GM19328 (cell line): ENCODE data around the gene COL15A1.

Source experiments
- ATAC-seq: cut with Tn5 transposase; IDR thresholded peaks from one replicate; pipeline ENCODE4 v1.9.1; 2021; ENCODE audit warnings: mild to moderate bottlenecking, moderate library complexity; ENCODE audit not compliant: unreplicated experiment

Gene COL15A1

DNA sequence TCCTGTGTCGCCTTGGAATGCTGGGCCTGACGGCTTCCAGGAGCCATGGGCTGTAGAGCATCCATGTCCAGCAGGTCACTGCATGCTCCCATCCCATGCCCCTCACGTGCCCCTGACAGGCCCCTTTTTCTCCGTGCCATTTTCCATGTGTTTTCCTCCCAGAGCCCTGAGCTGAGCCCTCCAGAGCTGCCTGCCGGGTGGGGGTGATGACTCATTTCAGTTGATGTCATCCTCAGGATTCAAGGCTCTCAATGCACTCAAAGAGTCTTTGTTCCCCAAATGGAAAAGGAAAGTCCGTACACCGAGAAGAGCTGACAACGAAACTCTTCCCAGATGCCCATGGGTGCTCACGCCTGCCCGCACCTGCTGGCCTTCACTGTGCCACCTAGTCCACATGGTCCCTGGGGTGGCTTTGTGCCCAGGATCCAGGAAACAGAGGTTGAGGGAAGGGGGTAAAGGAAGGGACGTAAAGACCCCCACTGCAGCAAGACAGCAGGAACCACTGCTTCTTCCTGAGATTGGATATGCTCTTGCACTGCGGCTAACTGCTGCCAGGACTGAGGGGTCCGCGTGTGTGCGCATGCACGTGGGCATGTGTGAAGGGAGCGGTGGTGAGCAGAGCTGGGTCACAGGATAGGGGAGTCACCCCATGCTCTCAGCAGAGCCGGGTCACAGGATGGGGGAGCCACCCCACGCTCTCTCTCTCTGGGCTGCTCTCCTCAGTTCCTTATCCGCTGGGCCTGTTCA, 27.6 kb downstream of the COL15A1 start:
- no peak for ATAC-seq

DNA sequence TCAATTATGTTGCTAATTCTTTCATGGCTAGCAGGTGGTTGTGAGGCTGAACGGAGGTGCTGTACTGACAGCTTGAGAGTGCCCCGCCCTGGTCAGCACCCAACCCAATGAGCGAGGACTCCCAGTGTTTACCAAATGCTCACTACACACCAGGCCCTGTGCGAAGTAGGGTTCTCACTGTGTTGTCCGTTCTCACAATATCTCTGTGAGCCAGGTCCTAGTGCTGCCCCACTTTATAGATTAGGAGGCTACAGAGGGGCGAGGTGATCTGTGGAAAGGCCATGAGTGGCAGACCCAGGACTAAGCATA, 28.2 kb downstream of the COL15A1 start:
- ATAC-seq: no peak

DNA sequence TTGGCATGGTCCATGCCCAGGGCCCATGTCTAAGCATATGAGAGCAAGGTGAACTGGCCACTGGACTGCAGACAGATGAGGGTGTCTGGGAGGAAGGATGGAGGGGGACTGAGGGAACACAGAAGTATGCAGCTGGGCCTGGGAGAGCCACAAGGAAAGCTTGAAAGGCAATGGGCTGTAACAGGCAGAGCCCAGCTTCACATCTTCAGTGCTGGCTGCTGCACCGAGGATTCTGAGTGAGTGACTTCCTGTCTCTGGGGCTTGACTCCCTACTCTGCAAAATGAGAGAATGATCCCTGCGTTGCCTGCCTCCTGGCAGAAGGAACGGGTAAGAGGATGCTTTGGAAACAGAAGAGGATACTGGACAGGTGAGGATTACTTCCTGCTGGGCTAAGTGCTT, 29.0 kb downstream of the COL15A1 start:
- ATAC-seq: no peak

DNA sequence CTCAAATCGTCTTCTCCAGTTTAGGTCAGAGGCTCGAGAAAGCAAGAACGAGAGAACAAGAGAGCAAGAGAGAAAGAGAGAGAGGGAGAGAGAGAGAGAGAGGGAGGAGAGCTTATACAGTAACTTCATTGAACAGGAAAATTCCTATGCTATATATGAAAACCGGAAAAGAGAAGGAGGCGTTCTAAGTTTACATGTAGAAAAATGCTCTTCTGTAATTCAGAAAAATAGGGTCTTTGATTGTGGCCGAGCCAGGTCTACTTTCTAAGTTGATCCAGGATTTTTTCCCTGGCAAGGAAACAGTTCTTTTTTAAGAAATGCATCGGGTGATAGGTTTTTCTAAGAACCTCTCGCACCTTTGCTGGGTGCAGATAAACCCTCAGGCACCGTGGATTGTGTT, 29.5 kb downstream of the COL15A1 start:
- no peak for ATAC-seq

DNA sequence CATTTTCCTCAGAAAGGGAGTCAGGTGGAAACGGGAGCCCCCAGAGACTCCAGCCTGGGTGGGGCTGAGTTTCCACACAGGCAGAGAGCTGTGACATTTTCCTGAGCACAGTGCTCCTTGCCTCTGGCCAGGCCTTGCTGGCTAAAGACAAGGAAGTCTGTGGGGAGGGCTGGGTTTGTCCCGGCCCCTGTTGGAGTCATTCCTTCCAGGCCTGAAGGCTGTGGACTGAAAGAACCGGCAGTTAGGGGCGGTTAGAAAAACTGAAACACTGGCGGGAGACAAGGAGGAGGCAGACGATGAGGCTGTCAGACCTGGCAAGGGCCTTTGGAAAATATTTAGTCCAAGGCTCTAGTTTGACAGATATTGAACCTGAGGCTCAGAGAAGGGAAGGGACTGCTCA, 29.9 kb downstream of the COL15A1 start:
- ATAC-seq: no peak

DNA sequence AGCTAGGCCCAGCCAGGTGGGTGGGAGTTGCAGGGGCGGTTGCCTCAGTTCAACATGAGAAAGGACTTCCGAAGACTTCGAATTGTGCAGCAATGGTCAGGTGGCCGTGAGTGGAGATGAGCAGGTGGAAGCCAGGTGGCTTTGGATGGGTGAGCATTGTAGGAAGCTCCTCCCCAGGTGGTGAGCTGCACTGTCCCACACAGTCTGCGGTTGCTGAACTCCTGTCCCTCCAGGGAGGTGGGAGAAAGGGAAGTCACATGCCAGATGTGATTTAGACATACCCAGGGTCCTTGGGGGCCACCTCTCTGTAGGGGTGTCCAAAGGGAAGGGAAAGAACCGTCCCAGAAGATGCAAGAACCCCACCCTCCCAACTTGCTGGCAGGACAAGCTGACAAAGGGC, 30.4 kb downstream of the COL15A1 start:
- no peak for ATAC-seq

DNA sequence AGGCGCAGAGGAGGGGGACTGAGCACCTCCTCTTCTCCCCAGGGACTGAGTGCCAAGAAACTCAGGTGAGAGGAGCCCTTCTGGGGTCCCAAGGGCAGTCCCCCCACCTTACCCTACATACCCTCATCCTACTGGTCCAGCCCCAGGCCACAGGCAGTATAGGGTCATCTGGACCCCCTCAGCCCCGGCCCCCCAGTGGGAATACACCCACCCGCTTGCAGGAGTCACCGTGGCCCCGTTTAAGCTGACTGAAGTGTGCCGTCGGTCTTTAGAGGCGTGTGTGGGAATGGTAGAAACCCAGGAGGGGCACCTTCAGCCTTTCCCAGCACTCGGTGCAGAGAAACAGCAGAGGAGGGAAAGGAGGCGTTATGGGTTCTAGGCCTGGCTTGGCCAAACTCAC, 30.8 kb downstream of the COL15A1 start:
- ATAC-seq: no peak

DNA sequence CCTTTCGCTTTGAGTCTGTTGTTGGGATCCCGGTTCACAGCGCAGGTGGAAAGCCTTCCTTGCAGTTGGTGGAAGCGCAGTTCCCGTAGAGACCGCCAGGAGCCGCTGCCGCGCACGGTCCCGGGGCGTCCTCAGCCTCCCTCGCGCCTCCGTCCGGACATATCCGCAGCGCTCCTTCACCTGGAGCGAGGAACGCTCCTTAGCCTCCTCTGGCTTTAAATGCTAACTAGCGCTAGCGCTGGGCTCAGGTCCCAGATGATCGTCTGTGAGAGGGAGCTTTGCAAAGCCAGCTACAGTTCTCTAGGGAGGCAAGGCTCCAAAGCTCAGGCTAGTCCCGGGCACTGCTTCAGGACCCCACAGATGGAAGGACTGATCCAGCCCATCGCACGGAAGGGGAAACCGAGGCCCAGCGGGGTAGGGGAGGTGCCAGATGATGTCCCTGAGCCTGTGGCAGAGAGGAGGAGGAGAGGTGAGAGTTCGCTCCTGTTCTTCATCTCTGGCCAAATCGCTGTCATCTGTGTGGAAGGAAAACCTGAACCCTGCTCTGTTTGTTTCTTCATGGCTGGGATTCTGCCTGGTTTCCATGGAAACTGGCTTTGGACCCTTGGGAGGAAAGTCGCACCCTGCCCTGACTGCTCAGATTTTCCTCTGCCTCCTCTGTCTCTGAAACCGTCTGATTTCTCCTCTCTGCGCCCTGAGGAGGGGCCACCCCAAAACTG, 31.4 kb downstream of the COL15A1 start:
- ATAC-seq: peak; percentile 87

DNA sequence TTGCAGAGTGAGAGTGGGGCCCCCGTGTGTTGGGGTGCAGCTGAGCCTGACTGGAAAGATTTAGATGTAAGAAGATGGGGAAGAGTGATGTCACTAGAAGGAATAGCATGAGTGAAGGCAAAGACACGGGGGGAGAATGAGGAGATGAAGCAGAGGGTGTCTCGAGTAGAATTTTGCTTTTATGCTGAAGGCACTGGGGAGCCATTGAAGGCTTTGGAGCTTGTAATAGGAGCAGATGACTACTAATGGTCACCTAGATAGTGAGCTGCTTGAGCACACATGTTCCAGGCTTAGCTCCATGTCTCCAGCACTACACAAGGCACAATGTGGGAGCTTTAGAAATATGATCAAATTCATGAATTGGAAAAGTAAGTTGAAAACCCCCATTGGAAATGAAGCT, 32.1 kb downstream of the COL15A1 start:
- no peak for ATAC-seq

DNA sequence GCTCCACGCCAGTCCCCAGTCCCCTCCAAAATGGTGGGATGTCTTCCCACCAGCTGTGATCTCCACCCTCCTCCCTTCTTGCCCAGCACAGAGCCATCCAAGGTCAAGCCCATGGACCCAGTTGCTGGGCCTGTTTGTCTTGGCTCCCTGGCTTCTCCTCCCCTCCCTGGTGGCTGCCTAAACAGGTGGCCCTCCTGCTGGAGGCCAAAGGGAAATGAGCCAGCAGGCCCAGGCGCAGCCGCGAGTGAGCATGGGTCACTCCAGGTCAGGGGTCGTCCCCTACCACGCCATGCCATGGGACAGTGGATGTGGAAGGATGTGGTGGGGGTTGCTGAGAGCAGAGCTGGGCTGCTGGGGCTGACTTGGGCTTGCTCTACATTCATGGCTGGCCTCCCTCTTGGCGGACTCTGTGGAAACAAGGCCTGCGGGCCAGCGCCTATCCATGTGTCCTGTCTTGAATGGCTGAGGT, 33.6 kb downstream of the COL15A1 start:
- no peak for ATAC-seq

DNA sequence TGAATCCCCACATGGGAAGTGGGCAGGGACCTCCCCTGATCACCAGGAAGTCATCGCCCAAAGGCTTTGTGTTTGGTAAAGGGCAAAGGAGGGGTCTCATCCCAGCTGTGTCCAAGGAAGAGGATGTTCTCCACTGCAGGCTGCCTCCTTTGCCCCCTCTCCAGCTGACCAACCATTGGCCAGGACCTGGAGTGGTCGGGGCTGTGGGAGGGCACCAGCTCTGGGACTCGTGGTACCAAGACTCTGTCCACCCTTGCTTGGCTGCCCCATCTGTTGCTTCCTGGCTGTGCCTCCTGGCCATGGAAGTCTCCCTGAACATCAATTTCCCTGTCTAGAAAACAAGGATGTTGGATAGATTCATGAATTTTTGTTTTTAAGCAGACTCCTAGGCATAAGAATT, 34.1 kb downstream of the COL15A1 start:
- ATAC-seq: no peak

DNA sequence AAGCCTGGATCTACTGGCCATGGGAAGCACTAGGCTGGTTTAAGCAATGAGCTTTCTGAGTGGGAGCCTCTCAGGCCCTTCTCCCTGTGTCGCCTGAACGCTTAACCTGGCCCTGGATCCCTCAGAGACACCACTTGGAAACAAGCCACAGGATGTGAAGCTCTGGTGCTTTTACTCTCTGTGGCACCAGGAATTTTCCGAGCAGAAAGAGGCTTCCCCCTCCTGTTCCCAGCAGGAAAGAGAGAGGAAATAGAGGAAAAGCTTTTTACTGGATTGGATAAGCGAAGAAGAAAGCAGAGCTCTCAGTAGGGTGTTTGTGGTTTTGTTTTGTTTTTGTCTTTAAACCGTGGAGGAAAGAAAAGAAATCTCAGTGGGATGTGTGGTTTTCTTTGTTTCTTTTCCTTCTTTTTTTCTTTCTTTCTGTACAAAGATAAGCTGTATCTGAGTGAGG, 34.5 kb downstream of the COL15A1 start:
- no peak for ATAC-seq

DNA sequence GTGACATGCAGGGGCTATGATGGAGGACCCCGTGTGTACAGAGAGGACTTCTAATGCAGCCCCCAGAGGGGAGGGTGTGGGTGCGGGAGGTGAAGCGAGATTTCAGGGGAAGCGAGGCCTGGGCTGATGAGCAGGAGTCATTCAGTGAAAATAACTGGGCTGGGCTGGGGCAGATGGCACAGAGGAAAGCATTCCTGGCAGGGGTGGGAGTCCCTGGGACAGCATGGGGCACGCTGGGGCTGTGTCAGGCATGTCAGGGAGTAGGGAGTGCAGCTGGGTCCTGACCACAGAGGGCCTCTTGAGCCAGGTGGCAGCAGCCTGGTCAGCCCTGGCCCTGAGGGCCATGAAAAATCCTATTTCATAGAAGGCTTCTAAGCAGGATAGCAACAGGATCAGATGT, 36.6 kb downstream of the COL15A1 start:
- ATAC-seq: no peak

DNA sequence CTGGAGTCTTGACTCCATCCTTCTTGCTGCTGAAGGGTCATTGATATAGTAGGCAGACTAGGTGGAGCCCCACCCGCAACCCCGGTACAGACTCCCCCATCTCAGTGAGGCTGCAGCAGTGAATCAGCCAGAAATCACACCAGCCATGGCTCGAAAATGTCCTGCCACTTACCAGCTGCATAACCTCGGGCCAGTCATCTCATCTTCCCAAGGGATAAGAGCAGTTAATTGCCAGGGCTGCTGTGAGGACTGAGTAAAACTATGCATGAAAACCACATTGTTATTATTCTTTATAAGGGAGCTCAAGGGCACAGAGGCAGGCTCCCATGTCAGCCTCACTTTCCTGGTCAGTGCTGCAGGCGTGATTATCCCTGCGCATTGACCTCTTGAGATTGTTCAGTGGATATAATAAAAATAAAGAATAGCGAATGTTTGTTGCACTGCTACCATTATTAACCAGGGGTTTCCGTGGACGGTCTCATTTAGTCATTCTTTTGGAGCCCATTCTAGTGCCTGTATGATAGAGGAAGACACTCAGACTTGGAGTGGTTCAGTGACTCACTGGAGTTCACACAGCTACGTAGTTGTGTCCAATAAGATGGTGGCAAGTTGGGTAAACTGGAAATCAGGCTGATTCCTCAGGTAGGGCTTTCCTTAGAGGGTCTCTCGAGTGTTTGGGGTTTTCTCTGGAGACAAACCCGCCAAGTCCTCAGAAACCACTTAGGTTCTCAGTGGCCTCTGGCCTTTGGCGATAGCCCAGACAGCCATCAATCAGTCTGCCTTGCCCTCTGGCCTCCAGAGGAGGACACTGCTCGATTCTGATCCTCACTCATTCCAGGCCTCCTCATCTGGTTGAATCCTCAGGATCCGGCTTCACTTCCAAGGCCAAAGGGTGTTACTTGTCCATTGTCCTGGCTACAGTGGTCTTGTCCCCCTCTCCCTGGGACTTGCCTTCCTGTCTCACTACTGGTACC, 39.9 kb downstream of the COL15A1 start:
- no peak for ATAC-seq

DNA sequence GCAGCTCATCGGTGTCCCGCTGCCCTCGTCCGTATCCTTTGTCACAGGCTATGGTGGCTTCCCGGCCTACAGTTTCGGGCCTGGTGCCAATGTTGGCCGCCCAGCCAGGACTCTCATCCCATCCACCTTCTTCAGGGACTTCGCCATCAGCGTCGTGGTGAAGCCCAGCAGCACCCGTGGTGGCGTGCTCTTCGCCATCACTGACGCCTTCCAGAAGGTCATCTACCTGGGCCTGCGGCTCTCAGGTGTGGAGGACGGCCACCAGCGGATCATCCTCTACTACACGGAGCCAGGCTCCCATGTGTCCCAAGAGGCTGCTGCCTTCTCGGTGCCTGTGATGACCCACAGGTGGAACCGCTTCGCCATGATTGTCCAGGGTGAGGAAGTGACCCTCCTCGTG, 41.9 kb downstream of the COL15A1 start:
- ATAC-seq: no peak

DNA sequence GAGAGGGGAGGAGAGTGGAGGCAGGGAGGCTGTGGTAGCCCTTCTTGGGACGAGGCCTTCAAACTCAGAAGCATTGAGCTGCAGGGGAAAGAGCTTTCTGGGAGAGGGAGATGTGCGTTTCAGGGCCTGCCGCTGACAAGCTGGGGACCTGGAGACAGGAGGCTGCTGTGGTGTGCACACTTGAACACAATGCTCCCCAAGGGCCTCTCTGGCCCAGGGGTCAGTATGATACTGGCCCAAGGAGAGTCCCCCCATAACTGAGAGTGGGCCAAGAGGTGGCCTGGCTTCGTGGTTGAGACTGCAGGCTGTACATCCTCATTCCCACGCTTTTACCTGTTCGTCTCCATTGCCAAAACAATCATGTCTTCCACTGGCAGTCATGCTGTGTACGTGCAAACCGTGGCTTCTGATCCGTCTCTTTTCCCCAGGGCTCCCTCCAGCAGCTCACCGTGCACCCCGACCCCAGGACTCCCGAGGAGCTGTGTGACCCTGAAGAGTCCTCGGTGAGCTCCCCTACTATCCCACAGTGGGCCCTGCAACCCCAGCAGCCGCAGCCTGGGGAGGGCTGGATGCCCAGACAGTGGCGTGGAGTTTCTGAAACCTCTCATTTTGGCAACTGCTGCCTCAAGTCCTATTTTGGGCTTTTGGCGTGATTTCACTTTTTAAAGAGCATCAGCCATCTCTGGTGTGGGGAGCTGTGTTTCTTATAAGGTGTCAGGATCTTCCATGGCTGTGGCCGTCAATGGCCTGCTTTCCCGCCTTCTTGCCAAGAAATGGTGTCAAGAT, 43.4 kb downstream of the COL15A1 start:
- no peak for ATAC-seq

DNA sequence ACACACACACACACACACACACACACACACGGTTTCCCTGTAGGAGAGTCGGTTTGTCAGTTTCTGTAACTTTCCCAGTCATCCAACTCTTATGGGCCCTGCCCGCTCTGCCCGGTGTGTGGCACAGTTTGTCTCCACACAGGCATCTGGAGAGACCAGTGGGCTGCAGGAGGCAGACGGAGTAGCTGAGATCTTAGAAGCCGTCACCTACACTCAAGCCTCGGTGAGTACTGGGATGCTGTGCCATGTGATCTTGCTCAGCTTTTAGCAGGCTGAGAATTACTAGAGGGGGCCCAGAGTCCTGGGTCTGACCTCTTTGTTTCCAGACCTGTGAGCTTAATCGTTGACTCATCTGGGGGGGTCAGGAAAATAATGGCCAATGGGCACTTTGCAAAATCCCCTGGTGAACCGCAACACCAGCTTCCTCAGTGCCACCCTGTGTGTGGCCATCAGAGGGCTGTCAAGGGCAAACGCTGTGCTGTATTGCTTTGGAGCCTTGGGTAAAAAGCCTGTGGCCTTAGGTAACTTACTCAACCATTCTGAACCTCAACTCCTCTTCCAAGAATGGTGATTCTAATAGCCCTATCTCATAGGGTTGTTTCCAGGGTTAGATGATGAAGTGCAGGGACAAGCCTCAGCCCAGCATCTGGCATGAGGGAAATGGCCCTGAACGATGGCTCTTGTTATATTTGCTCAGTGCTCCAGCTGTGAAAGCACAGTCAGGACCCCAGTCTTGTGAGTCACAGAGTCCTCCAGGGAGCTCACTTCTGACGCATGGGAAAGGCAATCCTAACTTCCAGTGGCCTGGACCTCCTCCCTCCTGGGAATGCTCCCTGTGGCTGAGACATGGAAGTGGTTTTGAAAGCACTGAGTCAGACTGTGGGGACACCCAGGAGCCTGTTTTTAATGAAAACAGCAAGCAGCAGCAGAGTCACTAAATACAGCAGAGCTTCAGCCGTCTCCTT, 45.6 kb downstream of the COL15A1 start:
- ATAC-seq: no peak

DNA sequence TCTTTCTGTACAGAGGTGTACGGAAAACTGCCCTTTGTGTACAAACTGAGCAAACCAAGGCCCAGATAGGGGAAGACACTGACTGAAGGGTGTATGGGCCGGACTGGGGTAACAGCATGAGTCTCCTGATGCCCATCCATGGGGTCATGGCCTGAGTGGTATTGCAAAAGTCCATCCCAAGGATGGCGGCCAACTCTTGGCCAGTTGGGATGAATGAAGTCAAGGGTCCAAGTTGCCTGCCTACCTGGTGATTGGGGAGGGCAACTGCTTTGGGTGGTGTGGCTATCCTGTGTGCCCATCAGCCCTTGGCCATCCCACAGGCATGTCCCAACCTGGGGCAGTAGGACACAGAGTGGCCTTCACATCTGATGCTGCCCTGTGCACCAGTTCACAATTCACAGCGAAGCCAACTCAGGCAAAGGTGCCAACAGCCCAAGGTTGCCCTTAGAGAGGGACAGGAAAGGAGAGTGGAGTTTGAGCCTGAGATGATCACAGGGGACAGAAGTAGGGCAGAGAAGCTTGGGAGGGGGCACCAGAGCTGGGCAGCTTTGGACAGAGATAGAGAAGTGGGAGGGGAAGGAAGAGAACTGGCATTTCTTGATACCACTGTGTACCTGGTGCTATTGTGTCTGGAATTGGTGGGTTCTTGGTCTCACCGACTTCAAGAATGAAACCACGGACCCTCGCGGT, 46.6 kb downstream of the COL15A1 start:
- ATAC-seq: no peak
